ENCODE data around the gene SYCP2. TPM values are rescaled to one million over a fixed set of nuclear protein-coding genes. Genes with fewer than 3 reads are reported as not detected.
"Not testable (repeated sequence)": the region's sequence is repeated elsewhere in the genome, so short reads cannot be mapped to it uniquely, and the experiment has no call there.

The SYCP2 gene
- polyA plus RNA-seq, 1 donor (not counting 4 experiments of a cell fraction or from before 2014, with no cell fraction given): 0.12 TPM

DNA sequence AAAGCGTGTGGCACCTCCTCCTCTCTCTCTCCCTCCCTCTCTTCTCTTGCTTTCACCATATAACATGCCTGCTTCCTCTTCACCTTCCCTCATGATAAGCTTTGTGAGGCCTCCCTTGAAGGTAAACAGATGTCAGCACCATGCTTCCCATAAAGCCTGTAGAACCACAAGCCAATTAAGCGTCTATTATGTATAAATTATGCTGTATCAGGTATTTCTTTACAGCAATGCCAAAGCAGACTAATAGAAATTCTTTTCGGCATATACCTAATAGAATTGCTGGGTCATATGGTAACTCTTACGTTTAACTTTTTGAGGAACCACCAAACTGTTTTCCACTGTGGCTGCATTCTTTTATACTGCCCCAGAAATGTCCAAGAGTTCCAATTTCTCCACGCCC is 75.0 kb downstream of the SYCP2 start:
- Histone ChIP-seq H3K27me3 (ENCODE audit: control insufficient read depth, extremely low read depth, insufficient read depth, low read length) (no peaks in the 10 kb centered on the region), H3K27ac (ENCODE audit: control insufficient read depth, insufficient read depth, low read length) (no peak overlapping the region), H3K79me2 (ENCODE audit: control insufficient read depth, insufficient read depth, low read length) (no peaks in the 10 kb centered on the region), H3K9me3 (ENCODE audit: control insufficient read depth, low read depth, low read length) (no peaks in the 10 kb centered on the region), H3K4me3 (ENCODE audit: control insufficient read depth in 2 of 3, extremely low read depth in 1 of 3, insufficient read depth in 2 of 3, low read depth in 1 of 3, low read length in 3 of 3) (no peak overlapping the region), H3K4me2 (ENCODE audit: control insufficient read depth, extremely low read depth, insufficient read depth, low read depth, low read length) (no peak overlapping the region), H4K20me1 (ENCODE audit: control insufficient read depth, extremely low read depth, insufficient read depth, low read length) (no peaks in the 10 kb centered on the region), H3K9ac (ENCODE audit: control insufficient read depth, extremely low read depth, insufficient read depth, low read length) (no peak overlapping the region), H3K4me1 (ENCODE audit: control insufficient read depth, extremely low read depth, insufficient read depth, low read length) (no peaks in the 10 kb centered on the region), H3K36me3 (ENCODE audit: control insufficient read depth in 2 of 2, extremely low read depth in 1 of 2, insufficient read depth in 2 of 2, low read length in 2 of 2) (no peaks in the 10 kb centered on the region), H2AFZ (ENCODE audit: control insufficient read depth, low read length) (no peak overlapping the region), H3K9me1 (ENCODE audit: control insufficient read depth, extremely low read depth, insufficient read depth, low read length) (no peaks in the 10 kb centered on the region)
- TF ChIP-seq CTCF (optimal IDR thresholded peaks at IDR 0.05 in 1 of 3, IDR thresholded peaks at IDR 0.05 in 1 of 3, conservative IDR thresholded peaks at IDR 0.05 in 1 of 3; ENCODE audit: extremely low read depth in 1 of 3, insufficient read depth in 2 of 3, low read length in 3 of 3) (no peak), EZH2 (IDR thresholded peaks at IDR 0.05; ENCODE audit: low read length) (no peak)
- DNase-seq (ENCODE audit: low read depth, low spot score): no peak
- FAIRE-seq: no peak
- dilution Hi-C loops (cut with MboI; ENCODE audit: extremely low pct_ligation_motif_present, low sequenced_read_pairs): no loop called here

DNA sequence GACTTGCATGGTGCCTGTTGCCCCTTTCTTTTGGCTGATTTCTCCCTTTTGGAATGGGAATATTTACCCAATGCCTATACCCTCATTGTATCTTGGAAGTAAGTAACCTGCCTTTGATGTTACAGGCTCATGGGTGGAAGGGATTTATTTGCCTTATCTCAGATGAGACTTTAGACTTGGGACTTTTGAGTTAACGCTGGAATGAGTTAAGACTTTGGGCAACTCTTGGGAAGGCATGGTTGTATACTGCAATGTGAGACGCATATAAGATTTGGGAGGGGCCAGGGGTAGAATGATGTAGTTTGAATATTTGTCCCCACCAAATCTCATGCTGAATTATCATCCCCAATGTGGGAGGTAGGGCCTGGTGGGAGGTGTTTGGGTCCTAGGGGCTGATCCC is 75.5 kb downstream of the SYCP2 start:
- no peak overlapping the region for H3K4me2 ChIP-seq (ENCODE audit: control insufficient read depth, extremely low read depth, insufficient read depth, low read depth, low read length)
- no peak overlapping the region for H2AFZ ChIP-seq (ENCODE audit: control insufficient read depth, low read length)
- no peaks in the 10 kb centered on the region for H4K20me1 ChIP-seq (ENCODE audit: control insufficient read depth, extremely low read depth, insufficient read depth, low read length)
- no peaks in the 10 kb centered on the region for H3K27me3 ChIP-seq (ENCODE audit: control insufficient read depth, extremely low read depth, insufficient read depth, low read length)
- FAIRE-seq: no peak
- H3K9me3 ChIP-seq (ENCODE audit: control insufficient read depth, low read depth, low read length): no peaks in the 10 kb centered on the region
- no peak for DNase-seq (ENCODE audit: low read depth, low spot score)
- H3K9ac ChIP-seq (ENCODE audit: control insufficient read depth, extremely low read depth, insufficient read depth, low read length): no peak overlapping the region
- dilution Hi-C loops (cut with MboI; ENCODE audit: extremely low pct_ligation_motif_present, low sequenced_read_pairs): no loop called here
- no peaks in the 10 kb centered on the region for H3K36me3 ChIP-seq (ENCODE audit: control insufficient read depth in 2 of 2, extremely low read depth in 1 of 2, insufficient read depth in 2 of 2, low read length in 2 of 2)
- no peak overlapping the region for H3K27ac ChIP-seq (ENCODE audit: control insufficient read depth, insufficient read depth, low read length)
- no peaks in the 10 kb centered on the region for H3K9me1 ChIP-seq (ENCODE audit: control insufficient read depth, extremely low read depth, insufficient read depth, low read length)
- H3K4me1 ChIP-seq (ENCODE audit: control insufficient read depth, extremely low read depth, insufficient read depth, low read length): no peaks in the 10 kb centered on the region
- H3K4me3 ChIP-seq (ENCODE audit: control insufficient read depth in 2 of 3, extremely low read depth in 1 of 3, insufficient read depth in 2 of 3, low read depth in 1 of 3, low read length in 3 of 3): no peak overlapping the region
- no peaks in the 10 kb centered on the region for H3K79me2 ChIP-seq (ENCODE audit: control insufficient read depth, insufficient read depth, low read length)
- TF ChIP-seq CTCF (optimal IDR thresholded peaks at IDR 0.05 in 1 of 3, IDR thresholded peaks at IDR 0.05 in 1 of 3, conservative IDR thresholded peaks at IDR 0.05 in 1 of 3; ENCODE audit: extremely low read depth in 1 of 3, insufficient read depth in 2 of 3, low read length in 3 of 3): no peak
- TF ChIP-seq EZH2 (IDR thresholded peaks at IDR 0.05; ENCODE audit: low read length): no peak

- H3K9ac ChIP-seq (ENCODE audit: control insufficient read depth, extremely low read depth, insufficient read depth, low read length); H3K9me3 ChIP-seq (ENCODE audit: control insufficient read depth, low read depth, low read length); DNase-seq (ENCODE audit: low read depth, low spot score); H3K27ac ChIP-seq (ENCODE audit: control insufficient read depth, insufficient read depth, low read length); H3K9me1 ChIP-seq (ENCODE audit: control insufficient read depth, extremely low read depth, insufficient read depth, low read length); H3K79me2 ChIP-seq (ENCODE audit: control insufficient read depth, insufficient read depth, low read length); H2AFZ ChIP-seq (ENCODE audit: control insufficient read depth, low read length); H4K20me1 ChIP-seq (ENCODE audit: control insufficient read depth, extremely low read depth, insufficient read depth, low read length); H3K36me3 ChIP-seq (ENCODE audit: control insufficient read depth in 2 of 2, extremely low read depth in 1 of 2, insufficient read depth in 2 of 2, low read length in 2 of 2); H3K27me3 ChIP-seq (ENCODE audit: control insufficient read depth, extremely low read depth, insufficient read depth, low read length); H3K4me1 ChIP-seq (ENCODE audit: control insufficient read depth, extremely low read depth, insufficient read depth, low read length); FAIRE-seq; dilution Hi-C loops (cut with MboI; ENCODE audit: extremely low pct_ligation_motif_present, low sequenced_read_pairs); H3K4me3 ChIP-seq (ENCODE audit: control insufficient read depth in 2 of 3, extremely low read depth in 1 of 3, insufficient read depth in 2 of 3, low read depth in 1 of 3, low read length in 3 of 3); H3K4me2 ChIP-seq (ENCODE audit: control insufficient read depth, extremely low read depth, insufficient read depth, low read depth, low read length): not testable (repeated sequence)
Measured at GRCh38 chr20:59856941-59857340, 76.5 kb downstream of the SYCP2 start.

- FAIRE-seq; H3K9me3 ChIP-seq (ENCODE audit: control insufficient read depth, low read depth, low read length); H3K9me1 ChIP-seq (ENCODE audit: control insufficient read depth, extremely low read depth, insufficient read depth, low read length); H3K4me1 ChIP-seq (ENCODE audit: control insufficient read depth, extremely low read depth, insufficient read depth, low read length); H3K27me3 ChIP-seq (ENCODE audit: control insufficient read depth, extremely low read depth, insufficient read depth, low read length); H4K20me1 ChIP-seq (ENCODE audit: control insufficient read depth, extremely low read depth, insufficient read depth, low read length); H3K9ac ChIP-seq (ENCODE audit: control insufficient read depth, extremely low read depth, insufficient read depth, low read length); H3K79me2 ChIP-seq (ENCODE audit: control insufficient read depth, insufficient read depth, low read length); H3K4me3 ChIP-seq (ENCODE audit: control insufficient read depth in 2 of 3, extremely low read depth in 1 of 3, insufficient read depth in 2 of 3, low read depth in 1 of 3, low read length in 3 of 3); H3K36me3 ChIP-seq (ENCODE audit: control insufficient read depth in 2 of 2, extremely low read depth in 1 of 2, insufficient read depth in 2 of 2, low read length in 2 of 2); H2AFZ ChIP-seq (ENCODE audit: control insufficient read depth, low read length); DNase-seq (ENCODE audit: low read depth, low spot score); H3K27ac ChIP-seq (ENCODE audit: control insufficient read depth, insufficient read depth, low read length); H3K4me2 ChIP-seq (ENCODE audit: control insufficient read depth, extremely low read depth, insufficient read depth, low read depth, low read length); dilution Hi-C loops (cut with MboI; ENCODE audit: extremely low pct_ligation_motif_present, low sequenced_read_pairs): not testable (repeated sequence)
Measured at GRCh38 chr20:59856526-59856925, 76.9 kb downstream of the SYCP2 start.

Data from keratinocyte (primary cell).